GM19023 (cell line): ENCODE data around the gene CYP46A1.
"Not testable (repeated sequence)": the region's sequence is repeated elsewhere in the genome, so short reads cannot be mapped to it uniquely, and the experiment has no call there.

ENCODE experiments used
- ATAC-seq: cut with Tn5 transposase; IDR thresholded peaks from one replicate; pipeline ENCODE4 v1.9.1; 2021; ENCODE audit warnings: mild to moderate bottlenecking, moderate library complexity; ENCODE audit not compliant: unreplicated experiment

Gene CYP46A1

GRCh38 chr14:99683619-99684409 is at the start of gene CYP46A1:
Gene CYP46A1, plus strand, starts transcription at chr14:99684298. Its CDS starts 120 bp downstream, at chr14:99684418.
- ATAC-seq, result peak; percentile 88

- no peak for ATAC-seq
Measured at GRCh38 chr14:99634443-99634842, 49.7 kb upstream of the CYP46A1 start.

GRCh38 chr14:99635116-99635515 is 49.0 kb upstream of the CYP46A1 start:
- ATAC-seq, result no peak

GRCh38 chr14:99636487-99636886 is 47.6 kb upstream of the CYP46A1 start:
- no peak for ATAC-seq

- ATAC-seq, result no peak
Measured at GRCh38 chr14:99637624-99638023, 46.5 kb upstream of the CYP46A1 start.

- not testable (repeated sequence) for ATAC-seq
Measured at GRCh38 chr14:99642771-99643170, 41.3 kb upstream of the CYP46A1 start.

- no peak for ATAC-seq
Measured at GRCh38 chr14:99643343-99643742, 40.8 kb upstream of the CYP46A1 start.

- ATAC-seq, result no peak
Measured at GRCh38 chr14:99644035-99644587, 40.0 kb upstream of the CYP46A1 start.

GRCh38 chr14:99644723-99645544 is 39.2 kb upstream of the CYP46A1 start, which contains the start of gene HHIPL1:
Gene HHIPL1, plus strand, starts transcription at chr14:99645129. Its CDS starts 79 bp downstream, at chr14:99645208.
- no peak for ATAC-seq

GRCh38 chr14:99645545-99646505 is 38.3 kb upstream of the CYP46A1 start:
- no peak for ATAC-seq

- ATAC-seq, result no peak
Measured at GRCh38 chr14:99647411-99647810, 36.7 kb upstream of the CYP46A1 start.

GRCh38 chr14:99648027-99648784 is 35.9 kb upstream of the CYP46A1 start:
- ATAC-seq, result no peak

- no peak for ATAC-seq
Measured at GRCh38 chr14:99649219-99649618, 34.9 kb upstream of the CYP46A1 start.

- no peak for ATAC-seq
Measured at GRCh38 chr14:99649643-99650042, 34.5 kb upstream of the CYP46A1 start.

GRCh38 chr14:99650189-99650588 is 33.9 kb upstream of the CYP46A1 start:
- no peak for ATAC-seq

- no peak for ATAC-seq
Measured at GRCh38 chr14:99651953-99652746, 31.9 kb upstream of the CYP46A1 start.

GRCh38 chr14:99654235-99654985 is 29.7 kb upstream of the CYP46A1 start:
- ATAC-seq, result no peak

- no peak for ATAC-seq
Measured at GRCh38 chr14:99655521-99655920, 28.6 kb upstream of the CYP46A1 start.
